BLaER1 treated with 17β-estradiol and CSF1 and Interleukin-3, amounts not matched to agents 10 nM and 100 nM (cell line): Measurements from ENCODE around the gene CUBN.

Source experiments
- H3K27ac ChIP-seq, 11 experiments: shearing (Covaris generic); formaldehyde crosslinking; 2 replicates each; pipeline ENCODE4 v1.8.1; 2022
- H3K27me3 ChIP-seq, 11 experiments: shearing (Covaris generic); formaldehyde crosslinking; 2 replicates each; pipeline ENCODE4 v1.8.1; 2022
- H3K36me3 ChIP-seq, 11 experiments: shearing (Covaris generic); formaldehyde crosslinking; 2 replicates each; pipeline ENCODE4 v1.8.1; 2022
- H3K4me1 ChIP-seq, 10 experiments: shearing (Covaris generic); formaldehyde crosslinking; 2 replicates each; pipeline ENCODE4 v1.8.1; 2022
- H3K4me2 ChIP-seq, 11 experiments: shearing (Covaris generic); formaldehyde crosslinking; 2 replicates each; pipeline ENCODE4 v1.8.1; 2022
- H3K4me3 ChIP-seq, 10 experiments: shearing (Covaris generic); formaldehyde crosslinking; 2 replicates each; pipeline ENCODE4 v1.8.1; 2022
- H3K9ac ChIP-seq, 11 experiments: shearing (Covaris generic); formaldehyde crosslinking; 2 replicates each; pipeline ENCODE4 v1.8.1; 2022
- H3K9me3 ChIP-seq, 11 experiments: shearing (Covaris generic); formaldehyde crosslinking; replicated peaks in 1 of 11; 2 replicates each; pipeline ENCODE4 v1.8.1; 2022
- H4K20me1 ChIP-seq, 11 experiments: shearing (Covaris generic); formaldehyde crosslinking; 2 replicates each; pipeline ENCODE4 v1.8.1; 2022
- Cebpa-rat ChIP-seq, 11 experiments: shearing (Covaris generic); IDR thresholded peaks; 2 replicates each; pipeline ENCODE4 v1.8.1; 2022

Gene CUBN

DNA sequence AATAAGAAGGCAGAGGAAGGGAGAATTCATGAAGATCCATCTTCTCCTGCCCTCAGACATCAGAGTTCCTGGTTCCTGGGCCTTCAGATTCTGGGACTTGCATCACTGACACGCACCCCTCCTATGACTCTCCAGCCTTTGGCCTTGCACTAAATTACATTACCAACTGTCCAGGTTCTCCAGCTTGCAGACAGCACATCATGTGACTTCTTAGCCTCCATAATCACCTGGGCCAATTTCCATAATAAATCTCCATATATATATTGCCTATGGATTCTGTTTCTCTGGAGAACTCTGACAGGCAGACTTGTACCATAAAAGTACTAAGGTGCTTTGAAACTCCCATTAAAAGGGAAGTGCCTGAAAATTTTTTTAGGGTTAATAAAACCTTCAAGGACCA, 335.6 kb downstream of the CUBN start:
- Histone ChIP-seq H3K27me3 (no peaks in the 10 kb centered on the region), H3K4me3 (no peak overlapping the region), H3K4me2 (no peak overlapping the region), H3K36me3 (peaks cover 42 to 98% (median 81%) of the 10 kb centered on the region in 11 experiments), H3K4me1 (no peaks in the 10 kb centered on the region), H3K27ac (no peak overlapping the region), H4K20me1 (peaks cover 0 to 96% (median 40%) of the 10 kb centered on the region in 11 experiments; a peak in 16 of 22 replicates), H3K9ac (no peak overlapping the region), H3K9me3 (peaks cover 0 to 28% (median 17%) of the 10 kb centered on the region in 11 experiments; a peak in 16 of 22 replicates)
- no peak for TF ChIP-seq Cebpa-rat (IDR thresholded peaks at IDR 0.05)

DNA sequence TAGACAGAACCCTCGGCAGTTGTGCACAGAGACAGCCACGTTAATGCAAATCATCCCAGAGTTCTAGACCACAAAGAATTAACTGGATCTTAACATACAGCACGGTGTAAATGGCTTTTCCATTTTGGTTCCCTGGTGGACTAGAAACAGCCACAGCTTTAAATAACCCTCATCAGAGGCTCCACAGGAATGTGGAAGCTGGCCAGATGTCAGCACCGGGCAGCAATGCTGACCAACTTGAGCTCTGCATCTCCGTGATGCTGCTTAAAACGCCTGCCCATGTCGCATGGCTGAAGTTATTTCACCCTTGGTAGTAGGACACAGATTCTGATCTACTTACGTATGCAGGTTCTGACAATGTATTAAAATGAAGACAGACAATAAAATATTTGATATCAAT, 336.9 kb downstream of the CUBN start:
- no peaks in the 10 kb centered on the region for H3K4me1 ChIP-seq
- H3K36me3 ChIP-seq, result peaks cover 30 to 98% (median 81%) of the 10 kb centered on the region in 11 experiments
- TF ChIP-seq Cebpa-rat (IDR thresholded peaks at IDR 0.05), result no peak
- no peak overlapping the region for H3K4me2 ChIP-seq
- no peak overlapping the region for H3K4me3 ChIP-seq
- no peak overlapping the region for H3K27ac ChIP-seq
- peaks cover 0 to 19% (median 8%) of the 10 kb centered on the region in 11 experiments; a peak in 13 of 22 replicates for H3K9me3 ChIP-seq
- no peak overlapping the region for H3K9ac ChIP-seq
- H4K20me1 ChIP-seq, result peaks cover 0 to 92% (median 46%) of the 10 kb centered on the region in 11 experiments; a peak in 16 of 22 replicates
- no peaks in the 10 kb centered on the region for H3K27me3 ChIP-seq

- no peak for TF ChIP-seq Cebpa-rat (IDR thresholded peaks at IDR 0.05)
- Histone ChIP-seq H3K4me1 (no peaks in the 10 kb centered on the region), H3K9me3 (peaks cover 0 to 38% (median 16%) of the 10 kb centered on the region in 11 experiments; a peak in 18 of 22 replicates), H3K27me3 (no peaks in the 10 kb centered on the region), H3K4me2 (no peak overlapping the region), H3K4me3 (no peak overlapping the region), H3K36me3 (peaks cover 47 to 98% (median 92%) of the 10 kb centered on the region in 11 experiments), H4K20me1 (peaks cover 0 to 80% (median 40%) of the 10 kb centered on the region in 11 experiments; a peak in 15 of 22 replicates), H3K9ac (no peak overlapping the region), H3K27ac (no peak overlapping the region)
These were observed 339.8 kb downstream of the CUBN start for GRCh38 chr10:16789765-16790164.

- TF ChIP-seq Cebpa-rat (IDR thresholded peaks at IDR 0.05), result no peak
- H3K9ac ChIP-seq, result no peak overlapping the region
- H3K4me3 ChIP-seq, result no peak overlapping the region
- peaks cover 49 to 98% (median 92%) of the 10 kb centered on the region in 11 experiments for H3K36me3 ChIP-seq
- no peaks in the 10 kb centered on the region for H3K27me3 ChIP-seq
- H3K9me3 ChIP-seq, result peaks cover 0 to 42% (median 17%) of the 10 kb centered on the region in 11 experiments; a peak in 18 of 22 replicates
- H3K4me1 ChIP-seq, result no peaks in the 10 kb centered on the region
- H4K20me1 ChIP-seq, result peaks cover 0 to 85% (median 45%) of the 10 kb centered on the region in 11 experiments; a peak in 16 of 22 replicates
- H3K4me2 ChIP-seq, result no peak overlapping the region
- H3K27ac ChIP-seq, result no peak overlapping the region
These were observed 340.4 kb downstream of the CUBN start for GRCh38 chr10:16789261-16789660.

- H3K9me3 ChIP-seq, result peaks cover 0 to 38% (median 14%) of the 10 kb centered on the region in 11 experiments; a peak in 18 of 22 replicates
- H3K4me3 ChIP-seq, result no peak overlapping the region
- no peaks in the 10 kb centered on the region for H3K4me1 ChIP-seq
- no peak overlapping the region for H3K27ac ChIP-seq
- peaks cover 0 to 82% (median 46%) of the 10 kb centered on the region in 11 experiments; a peak in 17 of 22 replicates for H4K20me1 ChIP-seq
- peaks cover 49 to 98% (median 89%) of the 10 kb centered on the region in 11 experiments for H3K36me3 ChIP-seq
- TF ChIP-seq Cebpa-rat (IDR thresholded peaks at IDR 0.05), result no peak
- H3K27me3 ChIP-seq, result no peaks in the 10 kb centered on the region
- H3K4me2 ChIP-seq, result no peak overlapping the region
- H3K9ac ChIP-seq, result no peak overlapping the region
These were observed 340.8 kb downstream of the CUBN start for GRCh38 chr10:16788778-16789177.

DNA sequence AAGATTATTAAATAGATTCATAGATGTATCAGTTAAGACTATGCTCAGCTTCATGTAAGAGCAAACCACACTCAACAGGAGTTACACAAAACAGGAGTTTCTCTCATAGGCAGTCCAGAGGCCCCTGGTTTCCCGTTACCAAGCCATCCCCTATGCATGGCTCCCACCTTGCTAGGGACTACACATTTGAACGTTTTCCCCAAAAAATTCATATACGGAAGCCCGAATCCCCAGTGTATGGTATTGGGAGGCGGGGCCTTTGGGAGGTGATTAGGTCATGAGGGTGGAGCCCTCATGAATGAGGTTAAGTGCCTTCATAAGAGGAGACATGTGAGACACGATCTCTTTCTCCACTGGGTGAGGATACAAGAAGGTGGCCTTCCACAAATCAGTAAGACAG, 341.5 kb downstream of the CUBN start:
- H3K27me3 ChIP-seq, result no peaks in the 10 kb centered on the region
- peaks cover 0 to 35% (median 14%) of the 10 kb centered on the region in 11 experiments; a peak in 15 of 22 replicates for H3K9me3 ChIP-seq
- no peaks in the 10 kb centered on the region for H3K4me1 ChIP-seq
- no peak overlapping the region for H3K4me2 ChIP-seq
- H3K36me3 ChIP-seq, result peaks cover 48 to 98% (median 86%) of the 10 kb centered on the region in 11 experiments
- no peak overlapping the region for H3K9ac ChIP-seq
- H4K20me1 ChIP-seq, result peaks cover 0 to 85% (median 48%) of the 10 kb centered on the region in 11 experiments; a peak in 15 of 22 replicates
- no peak overlapping the region for H3K27ac ChIP-seq
- no peak overlapping the region for H3K4me3 ChIP-seq
- TF ChIP-seq Cebpa-rat (IDR thresholded peaks at IDR 0.05), result no peak

GRCh38 chr10:16787361-16787791, 342.2 kb downstream of the CUBN start:
- Histone ChIP-seq H3K4me1 (no peaks in the 10 kb centered on the region), H3K4me2 (no peak overlapping the region), H3K36me3 (peaks cover 43 to 98% (median 86%) of the 10 kb centered on the region in 11 experiments), H3K9ac (no peak overlapping the region), H4K20me1 (peaks cover 0 to 88% (median 48%) of the 10 kb centered on the region in 11 experiments; a peak in 15 of 22 replicates), H3K27me3 (no peaks in the 10 kb centered on the region), H3K9me3 (peaks cover 0 to 35% (median 14%) of the 10 kb centered on the region in 11 experiments; a peak in 15 of 22 replicates), H3K27ac (no peak overlapping the region), H3K4me3 (no peak overlapping the region)
- TF ChIP-seq Cebpa-rat (IDR thresholded peaks at IDR 0.05), result no peak

GRCh38 chr10:16780338-16780880, 349.2 kb downstream of the CUBN start:
- no peaks in the 10 kb centered on the region for H3K27me3 ChIP-seq
- no peak overlapping the region for H3K27ac ChIP-seq
- peaks cover 0 to 8% (median 7%) of the 10 kb centered on the region in 11 experiments; a peak in 11 of 22 replicates for H3K9me3 ChIP-seq
- H3K4me1 ChIP-seq, result peaks cover 10 to 31% (median 24%) of the 10 kb centered on the region in 10 experiments
- no peak for TF ChIP-seq Cebpa-rat (IDR thresholded peaks at IDR 0.05)
- no peak overlapping the region for H3K4me3 ChIP-seq
- peaks cover 4 to 92% (median 67%) of the 10 kb centered on the region in 11 experiments; a peak in 18 of 22 replicates for H4K20me1 ChIP-seq
- H3K9ac ChIP-seq, result no peak overlapping the region
- no peak overlapping the region for H3K4me2 ChIP-seq
- H3K36me3 ChIP-seq, result peaks cover 18 to 79% (median 61%) of the 10 kb centered on the region in 11 experiments; a peak in 21 of 22 replicates

DNA sequence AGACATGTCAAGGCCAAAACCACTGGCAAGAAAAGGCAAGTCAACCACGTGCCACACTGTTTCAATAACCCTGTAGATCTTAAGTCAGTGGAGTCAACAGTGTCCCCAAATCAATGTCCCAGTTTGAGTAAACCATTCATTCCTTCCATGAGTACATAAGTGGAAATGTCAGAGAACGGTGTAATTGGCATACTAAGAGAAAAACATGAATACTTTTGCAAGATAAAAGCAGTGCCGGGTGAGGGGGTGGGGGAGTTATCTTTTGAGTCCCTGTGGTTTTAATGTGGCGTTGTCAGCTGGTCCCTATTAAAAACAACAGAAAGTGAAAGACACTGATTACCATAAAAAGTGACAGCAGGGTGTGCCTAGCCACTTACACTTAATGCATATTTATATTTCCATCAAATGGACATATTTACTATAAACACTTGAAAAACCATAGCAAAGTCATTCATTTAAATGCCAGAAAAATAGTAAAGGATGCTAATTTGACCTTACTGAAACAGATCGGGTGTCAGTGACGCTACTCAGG, 350.2 kb downstream of the CUBN start:
- no peak overlapping the region for H3K4me3 ChIP-seq
- H3K4me2 ChIP-seq, result peak overlapping the region in 9 of 11 experiments; percentile 16 to 52 (median 28); a peak in 13 of 22 replicates
- peaks cover 18 to 81% (median 61%) of the 10 kb centered on the region in 11 experiments; a peak in 21 of 22 replicates for H3K36me3 ChIP-seq
- no peak overlapping the region for H3K27ac ChIP-seq
- no peak for TF ChIP-seq Cebpa-rat (IDR thresholded peaks at IDR 0.05)
- H3K9me3 ChIP-seq, result peaks cover 0 to 1% (median 0%) of the 10 kb centered on the region in 11 experiments; a peak in 4 of 22 replicates
- H3K4me1 ChIP-seq, result peaks cover 10 to 31% (median 24%) of the 10 kb centered on the region in 10 experiments
- H4K20me1 ChIP-seq, result peaks cover 4 to 97% (median 66%) of the 10 kb centered on the region in 11 experiments; a peak in 18 of 22 replicates
- no peak overlapping the region for H3K9ac ChIP-seq
- no peaks in the 10 kb centered on the region for H3K27me3 ChIP-seq
